Upper lobe of left lung (tissue), 4 donors: ENCODE measurements around the gene SH3PXD2A.

Source experiments
- POLR2A ChIP-seq, 4 donors: fragments of 450-650 bp; IDR thresholded peaks; one replicate each; pipeline ENCODE4 v1.5.1; 2016 to 2017; ENCODE audit warnings: antibody characterized with exemption in 4 of 4, mild to moderate bottlenecking in 2 of 4
- POLR2AphosphoS5 ChIP-seq, 2 donors: sonication (generic); formaldehyde crosslinking; IDR thresholded peaks; one replicate each; pipeline ENCODE4 v1.5.1; 2017; ENCODE audit warnings: antibody characterized with exemption in 2 of 2
- TF ChIP-seq, protein P1 (sequence below), 6 experiments: fragments of 450-650 bp in 4 of 6; fragments of 200-600 bp in 2 of 6; sonication (generic) in 2 of 6; IDR thresholded peaks; one replicate each; pipeline ENCODE4 v1.5.1; 2016 to 2019; ENCODE audit warnings: antibody characterized with exemption in 6 of 6

DNA sequence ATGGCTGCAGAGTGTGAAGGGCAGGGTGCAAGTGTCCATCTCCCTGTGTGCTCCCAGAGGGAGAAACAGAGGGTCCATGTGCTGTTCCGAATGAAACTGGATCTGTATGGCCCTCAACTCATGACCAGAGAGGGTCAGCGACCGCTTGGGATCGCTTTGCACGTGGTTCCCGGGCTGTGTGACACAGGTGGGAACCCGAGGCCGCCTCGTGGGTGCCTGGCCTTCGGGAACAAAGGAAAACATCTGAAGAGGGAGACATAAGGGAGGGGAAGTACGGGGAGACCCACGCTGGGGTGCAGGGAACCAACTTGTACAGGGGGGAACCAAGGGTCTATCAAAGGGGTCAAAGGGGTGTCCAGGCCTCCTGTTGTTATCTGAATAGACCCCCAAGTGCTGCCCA lies 57.5 kb downstream of the SH3PXD2A start:
- TF ChIP-seq POLR2A (IDR thresholded peaks at IDR 0.05) (no peak), POLR2AphosphoS5 (IDR thresholded peaks at IDR 0.05) (no peak)
- TF ChIP-seq, protein P1, sequence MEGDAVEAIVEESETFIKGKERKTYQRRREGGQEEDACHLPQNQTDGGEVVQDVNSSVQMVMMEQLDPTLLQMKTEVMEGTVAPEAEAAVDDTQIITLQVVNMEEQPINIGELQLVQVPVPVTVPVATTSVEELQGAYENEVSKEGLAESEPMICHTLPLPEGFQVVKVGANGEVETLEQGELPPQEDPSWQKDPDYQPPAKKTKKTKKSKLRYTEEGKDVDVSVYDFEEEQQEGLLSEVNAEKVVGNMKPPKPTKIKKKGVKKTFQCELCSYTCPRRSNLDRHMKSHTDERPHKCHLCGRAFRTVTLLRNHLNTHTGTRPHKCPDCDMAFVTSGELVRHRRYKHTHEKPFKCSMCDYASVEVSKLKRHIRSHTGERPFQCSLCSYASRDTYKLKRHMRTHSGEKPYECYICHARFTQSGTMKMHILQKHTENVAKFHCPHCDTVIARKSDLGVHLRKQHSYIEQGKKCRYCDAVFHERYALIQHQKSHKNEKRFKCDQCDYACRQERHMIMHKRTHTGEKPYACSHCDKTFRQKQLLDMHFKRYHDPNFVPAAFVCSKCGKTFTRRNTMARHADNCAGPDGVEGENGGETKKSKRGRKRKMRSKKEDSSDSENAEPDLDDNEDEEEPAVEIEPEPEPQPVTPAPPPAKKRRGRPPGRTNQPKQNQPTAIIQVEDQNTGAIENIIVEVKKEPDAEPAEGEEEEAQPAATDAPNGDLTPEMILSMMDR (IDR thresholded peaks at IDR 0.05) = no peak
